PFSK-1 (cell line): Measurements from ENCODE around the gene CLCF1.

Source experiments
- FOXP2 ChIP-seq: optimal IDR thresholded peaks from 2 replicates; pipeline ENCODE3; 2011; ENCODE audit warnings: borderline replicate concordance, control low read depth, inconsistent platforms; ENCODE audit not compliant: insufficient read depth; ENCODE audit errors: extremely low read length, extremely low read depth
- POLR2AphosphoS5 ChIP-seq: IDR thresholded peaks from 2 replicates; pipeline ENCODE4 v1.6.1; 2012; ENCODE audit warnings: low read depth, mild to moderate bottlenecking, control low read depth, low read length, moderate library complexity
- SIN3A ChIP-seq: IDR thresholded peaks from 2 replicates; pipeline ENCODE4 v1.6.1; 2012; ENCODE audit warnings: mild to moderate bottlenecking, low read length, moderate library complexity, borderline replicate concordance; ENCODE audit not compliant: insufficient read depth
- TAF1 ChIP-seq: IDR thresholded peaks from 2 replicates; pipeline ENCODE4 v1.6.1; 2012; ENCODE audit warnings: low read length, control low read depth, borderline replicate concordance; ENCODE audit not compliant: insufficient read depth
- TF ChIP-seq, protein P1 (sequence below), 2 experiments: IDR thresholded peaks; 2 replicates each; pipeline versions ENCODE4 v1.6.1 to v1.8.0; 2011 to 2012; ENCODE audit warnings: low read depth in 2 of 2, low read length in 2 of 2, control low read depth in 1 of 2, inconsistent platforms in 1 of 2, mild to moderate bottlenecking in 1 of 2, moderate library complexity in 1 of 2; ENCODE audit not compliant: insufficient read depth in 1 of 2

CLCF1 gene

DNA sequence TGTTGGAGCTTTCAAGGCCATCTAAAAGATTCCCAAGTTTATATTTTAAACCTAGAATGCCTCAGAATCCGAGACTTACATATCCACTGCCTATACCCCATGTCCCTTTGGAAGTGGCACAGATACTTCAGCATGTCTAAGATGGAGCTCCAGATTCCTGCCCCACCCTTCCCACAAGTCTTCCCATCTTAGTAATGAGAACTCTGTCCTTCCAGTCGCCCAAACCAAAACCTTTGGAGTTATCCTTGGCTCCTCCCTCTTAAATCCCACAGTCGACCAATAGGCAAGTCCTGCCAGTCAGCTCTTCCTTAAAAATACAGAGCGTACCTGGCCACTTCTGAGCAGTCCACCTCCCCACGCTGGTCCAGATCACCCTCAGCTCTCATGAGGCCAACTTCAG is 24.4 kb downstream of the CLCF1 start:
- TF ChIP-seq, protein P1, sequence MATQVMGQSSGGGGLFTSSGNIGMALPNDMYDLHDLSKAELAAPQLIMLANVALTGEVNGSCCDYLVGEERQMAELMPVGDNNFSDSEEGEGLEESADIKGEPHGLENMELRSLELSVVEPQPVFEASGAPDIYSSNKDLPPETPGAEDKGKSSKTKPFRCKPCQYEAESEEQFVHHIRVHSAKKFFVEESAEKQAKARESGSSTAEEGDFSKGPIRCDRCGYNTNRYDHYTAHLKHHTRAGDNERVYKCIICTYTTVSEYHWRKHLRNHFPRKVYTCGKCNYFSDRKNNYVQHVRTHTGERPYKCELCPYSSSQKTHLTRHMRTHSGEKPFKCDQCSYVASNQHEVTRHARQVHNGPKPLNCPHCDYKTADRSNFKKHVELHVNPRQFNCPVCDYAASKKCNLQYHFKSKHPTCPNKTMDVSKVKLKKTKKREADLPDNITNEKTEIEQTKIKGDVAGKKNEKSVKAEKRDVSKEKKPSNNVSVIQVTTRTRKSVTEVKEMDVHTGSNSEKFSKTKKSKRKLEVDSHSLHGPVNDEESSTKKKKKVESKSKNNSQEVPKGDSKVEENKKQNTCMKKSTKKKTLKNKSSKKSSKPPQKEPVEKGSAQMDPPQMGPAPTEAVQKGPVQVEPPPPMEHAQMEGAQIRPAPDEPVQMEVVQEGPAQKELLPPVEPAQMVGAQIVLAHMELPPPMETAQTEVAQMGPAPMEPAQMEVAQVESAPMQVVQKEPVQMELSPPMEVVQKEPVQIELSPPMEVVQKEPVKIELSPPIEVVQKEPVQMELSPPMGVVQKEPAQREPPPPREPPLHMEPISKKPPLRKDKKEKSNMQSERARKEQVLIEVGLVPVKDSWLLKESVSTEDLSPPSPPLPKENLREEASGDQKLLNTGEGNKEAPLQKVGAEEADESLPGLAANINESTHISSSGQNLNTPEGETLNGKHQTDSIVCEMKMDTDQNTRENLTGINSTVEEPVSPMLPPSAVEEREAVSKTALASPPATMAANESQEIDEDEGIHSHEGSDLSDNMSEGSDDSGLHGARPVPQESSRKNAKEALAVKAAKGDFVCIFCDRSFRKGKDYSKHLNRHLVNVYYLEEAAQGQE (IDR thresholded peaks at IDR 0.05; ENCODE audit: insufficient read depth in 1 of 2, low read depth in 2 of 2, low read length in 2 of 2), result no peak
- TF ChIP-seq TAF1, result no peak
- no peak for TF ChIP-seq SIN3A
- TF ChIP-seq POLR2AphosphoS5, result no peak
- TF ChIP-seq FOXP2, result no peak

DNA sequence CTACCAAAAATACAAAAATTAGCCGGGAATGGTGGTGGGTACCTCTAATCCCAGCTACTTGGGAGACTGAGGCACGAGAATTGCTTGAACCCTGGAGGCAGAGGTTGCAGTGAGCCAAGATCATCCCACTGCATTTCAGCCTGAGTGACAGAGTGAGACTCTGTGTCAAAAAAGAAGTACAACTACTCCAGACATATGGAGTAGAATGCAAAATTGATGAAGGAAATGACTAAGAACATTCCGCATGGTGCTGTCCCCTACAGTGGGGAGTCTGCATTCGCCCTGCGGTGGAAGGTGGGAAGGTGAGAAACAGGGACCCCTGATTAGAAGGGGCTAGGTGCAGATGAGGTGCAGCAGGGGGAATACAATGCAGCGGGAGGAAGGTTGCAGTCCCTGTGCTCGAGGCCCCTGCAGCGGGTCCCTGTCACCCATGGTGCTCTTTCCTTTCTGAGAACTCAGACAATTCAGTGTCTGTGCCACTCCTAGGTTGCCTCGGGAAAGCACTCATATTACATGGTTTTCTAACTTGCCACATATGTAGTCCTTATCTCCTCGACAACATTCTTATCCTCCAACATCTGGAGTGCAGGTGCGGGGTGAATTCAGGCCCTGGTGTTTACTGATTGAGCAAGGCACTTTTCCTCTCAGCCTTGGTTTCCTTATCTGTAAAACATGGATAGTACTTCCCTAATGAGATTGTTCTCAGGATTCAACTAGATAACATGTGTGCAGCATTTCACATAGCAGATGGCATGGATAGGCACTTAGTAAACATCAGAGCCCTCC is 25.2 kb downstream of the CLCF1 start:
- TF ChIP-seq POLR2AphosphoS5, result no peak
- TF ChIP-seq, protein P1 (IDR thresholded peaks at IDR 0.05; ENCODE audit: insufficient read depth in 1 of 2, low read depth in 2 of 2, low read length in 2 of 2), result no peak
- TF ChIP-seq SIN3A, result no peak

DNA sequence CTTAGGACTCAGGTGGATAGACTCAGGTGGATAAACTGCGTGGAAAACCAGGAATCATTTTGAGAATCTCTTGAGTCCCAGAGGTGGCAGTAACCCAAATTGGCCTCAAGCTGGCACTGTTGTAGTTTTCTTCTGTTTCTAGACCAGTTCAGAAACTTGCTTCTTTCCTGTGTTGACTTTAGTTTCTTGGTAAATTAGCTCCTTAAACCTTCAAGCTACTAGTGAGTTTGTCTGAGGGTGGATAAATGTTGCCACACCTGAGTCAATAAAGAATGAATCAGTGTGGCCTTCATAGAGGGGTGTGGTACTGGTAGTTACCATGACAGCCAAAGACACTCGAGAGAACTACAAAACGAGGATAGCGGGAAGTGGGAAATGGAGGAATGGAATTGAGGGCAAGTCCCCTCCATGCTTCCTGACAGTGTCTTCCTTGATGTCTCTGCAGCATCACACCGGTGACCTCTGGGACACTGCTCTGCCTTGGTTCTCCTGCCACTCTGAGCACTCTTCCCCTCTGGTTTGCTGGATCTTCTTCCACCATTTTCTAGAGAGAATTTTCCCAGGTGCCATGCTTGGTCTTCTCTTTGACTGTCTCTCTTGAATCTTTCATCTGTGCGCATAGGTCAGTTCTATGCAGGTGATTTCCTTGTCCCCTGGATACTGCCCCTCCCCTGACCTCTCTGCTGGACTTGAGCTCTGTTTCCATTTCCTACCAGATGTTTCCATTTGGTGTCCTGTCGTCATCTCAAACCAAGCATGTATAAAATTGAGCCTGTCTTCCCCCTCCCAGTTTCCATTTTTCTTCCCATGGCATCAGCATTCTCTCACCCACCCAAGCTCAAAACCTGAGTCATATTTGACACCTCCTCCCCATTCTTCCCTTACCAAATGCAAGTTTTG is 27.2 kb downstream of the CLCF1 start:
- TF ChIP-seq POLR2AphosphoS5, result no peak
- TF ChIP-seq FOXP2, result no peak
- TF ChIP-seq SIN3A, result no peak
- TF ChIP-seq, protein P1 (IDR thresholded peaks at IDR 0.05; ENCODE audit: insufficient read depth in 1 of 2, low read depth in 2 of 2, low read length in 2 of 2), result no peak
- no peak for TF ChIP-seq TAF1

DNA sequence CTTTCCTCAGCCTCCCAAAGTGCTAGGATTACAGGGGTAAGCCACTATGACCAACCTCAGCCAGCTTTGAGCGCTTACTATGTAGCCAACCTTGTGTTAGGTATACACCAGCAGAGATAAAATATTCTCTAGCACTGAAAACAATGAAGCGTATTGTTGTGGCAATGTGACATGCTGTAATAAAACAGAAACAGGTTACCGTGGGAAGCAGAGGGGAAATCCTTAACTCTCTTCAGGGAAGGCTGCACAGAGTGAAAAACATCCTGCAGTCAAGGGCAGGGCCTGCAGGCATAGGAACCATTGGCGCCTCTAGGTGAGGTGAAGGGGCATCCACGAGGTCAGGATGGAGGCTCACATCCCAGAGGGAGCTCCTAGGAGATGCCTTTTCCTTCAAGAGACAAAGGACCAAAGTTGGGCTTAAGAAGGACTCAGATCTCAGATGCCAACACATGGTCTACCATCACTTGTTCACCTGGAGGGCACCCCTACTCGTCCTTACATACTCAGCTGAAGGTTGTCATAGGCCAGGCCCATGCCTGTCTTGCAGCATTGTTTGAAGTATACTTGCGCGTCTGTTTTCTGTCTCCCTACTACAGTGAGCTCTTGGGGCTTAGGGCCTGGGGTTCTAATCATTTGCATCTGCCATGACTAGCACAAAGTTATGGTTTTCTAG is 28.0 kb downstream of the CLCF1 start:
- TF ChIP-seq SIN3A (no peak), FOXP2 (no peak), TAF1 (no peak), POLR2AphosphoS5 (no peak)
- TF ChIP-seq, protein P1 (IDR thresholded peaks at IDR 0.05; ENCODE audit: insufficient read depth in 1 of 2, low read depth in 2 of 2, low read length in 2 of 2), result no peak
